ENCODE data around the gene MAPK11.

The MAPK11 gene

GRCh38 chr22:50232481-50233151, 37.6 kb downstream of the MAPK11 start:
- no peak overlapping the region for H3K4me3 ChIP-seq (ENCODE audit: low read depth, low read length)
- no peak for DNase-seq (ENCODE audit: low read depth)
- TF ChIP-seq, protein P1, sequence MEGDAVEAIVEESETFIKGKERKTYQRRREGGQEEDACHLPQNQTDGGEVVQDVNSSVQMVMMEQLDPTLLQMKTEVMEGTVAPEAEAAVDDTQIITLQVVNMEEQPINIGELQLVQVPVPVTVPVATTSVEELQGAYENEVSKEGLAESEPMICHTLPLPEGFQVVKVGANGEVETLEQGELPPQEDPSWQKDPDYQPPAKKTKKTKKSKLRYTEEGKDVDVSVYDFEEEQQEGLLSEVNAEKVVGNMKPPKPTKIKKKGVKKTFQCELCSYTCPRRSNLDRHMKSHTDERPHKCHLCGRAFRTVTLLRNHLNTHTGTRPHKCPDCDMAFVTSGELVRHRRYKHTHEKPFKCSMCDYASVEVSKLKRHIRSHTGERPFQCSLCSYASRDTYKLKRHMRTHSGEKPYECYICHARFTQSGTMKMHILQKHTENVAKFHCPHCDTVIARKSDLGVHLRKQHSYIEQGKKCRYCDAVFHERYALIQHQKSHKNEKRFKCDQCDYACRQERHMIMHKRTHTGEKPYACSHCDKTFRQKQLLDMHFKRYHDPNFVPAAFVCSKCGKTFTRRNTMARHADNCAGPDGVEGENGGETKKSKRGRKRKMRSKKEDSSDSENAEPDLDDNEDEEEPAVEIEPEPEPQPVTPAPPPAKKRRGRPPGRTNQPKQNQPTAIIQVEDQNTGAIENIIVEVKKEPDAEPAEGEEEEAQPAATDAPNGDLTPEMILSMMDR (IDR thresholded peaks at IDR 0.05; ENCODE audit: low read depth, low read length, missing control alignments), result no peak

GRCh38 chr22:50229370-50229769, 40.8 kb downstream of the MAPK11 start:
- no peak for DNase-seq (ENCODE audit: low read depth)
- H3K4me3 ChIP-seq (ENCODE audit: low read depth, low read length), result no peak overlapping the region
- TF ChIP-seq, protein P1 (IDR thresholded peaks at IDR 0.05; ENCODE audit: low read depth, low read length, missing control alignments), result no peak

- TF ChIP-seq, protein P1 (IDR thresholded peaks at IDR 0.05; ENCODE audit: low read depth, low read length, missing control alignments), result no peak
- no peak overlapping the region for H3K4me3 ChIP-seq (ENCODE audit: low read depth, low read length)
- DNase-seq (ENCODE audit: low read depth), result no peak
Measured at GRCh38 chr22:50228366-50228765, 41.8 kb downstream of the MAPK11 start.

- no peak overlapping the region for H3K4me3 ChIP-seq (ENCODE audit: low read depth, low read length)
- TF ChIP-seq, protein P1 (IDR thresholded peaks at IDR 0.05; ENCODE audit: low read depth, low read length, missing control alignments), result no peak
- no peak for DNase-seq (ENCODE audit: low read depth)
Measured at GRCh38 chr22:50227579-50228215, 42.5 kb downstream of the MAPK11 start.

GRCh38 chr22:50226875-50227165, 43.4 kb downstream of the MAPK11 start:
- TF ChIP-seq, protein P1 (IDR thresholded peaks at IDR 0.05; ENCODE audit: low read depth, low read length, missing control alignments), result no peak
- no peak overlapping the region for H3K4me3 ChIP-seq (ENCODE audit: low read depth, low read length)
- no peak for DNase-seq (ENCODE audit: low read depth)

DNA sequence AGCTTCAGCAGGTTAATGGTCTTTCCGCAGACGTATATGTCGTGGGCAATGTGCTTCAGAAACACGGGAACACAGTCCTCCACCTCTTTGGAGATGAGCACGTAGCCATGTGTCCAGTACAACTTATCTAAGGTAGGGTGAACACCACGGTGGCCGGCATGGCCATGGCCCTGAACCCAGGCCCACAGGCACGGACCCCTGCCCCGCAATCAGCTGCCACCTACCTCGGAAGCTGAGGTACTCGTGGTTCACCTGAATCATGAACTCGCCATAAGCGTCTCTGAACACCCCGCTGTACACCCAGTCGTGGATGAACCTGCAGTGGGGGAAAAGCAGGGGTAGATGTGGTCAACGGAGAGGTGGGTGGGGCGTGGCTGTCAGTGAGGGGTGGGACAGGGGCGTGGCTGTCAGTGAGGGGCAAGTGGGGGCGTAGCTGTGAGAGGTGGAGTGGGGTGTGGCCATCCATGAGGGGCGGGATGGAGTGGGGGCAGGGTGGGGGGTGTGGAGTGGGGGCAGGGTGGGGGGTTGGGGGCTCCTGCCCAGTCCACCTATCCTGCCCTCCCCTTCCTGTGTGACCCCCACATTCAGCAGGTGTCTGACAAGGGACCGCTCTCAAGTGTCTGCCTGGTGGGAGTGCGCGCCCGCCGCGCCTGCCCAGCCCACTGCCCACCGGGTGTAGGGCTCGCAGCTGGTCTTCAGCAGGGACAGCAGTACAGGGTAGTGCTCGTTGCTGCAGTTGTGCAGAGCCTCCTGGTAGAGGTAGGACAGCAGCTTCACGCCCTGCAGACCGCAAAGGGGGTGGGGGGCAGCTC, 43.9 kb downstream of the MAPK11 start:
- TF ChIP-seq, protein P1 (IDR thresholded peaks at IDR 0.05; ENCODE audit: low read depth, low read length, missing control alignments), result no peak

More for the DNA sequence above, 43.9 kb downstream of the MAPK11 start:
- no peak overlapping the region for H3K4me3 ChIP-seq (ENCODE audit: low read depth, low read length)
- no peak for DNase-seq (ENCODE audit: low read depth)
